Measurements from ENCODE around the gene OGFRL1. TPM values are rescaled to one million over a fixed set of nuclear protein-coding genes. Genes with fewer than 3 reads are reported as not detected.

Gene OGFRL1
- polyA plus RNA-seq, 4 donors: 0.22 to 6.8 (median 2.7) TPM

GRCh38 chr6:71309656-71310055 lies 21.0 kb downstream of the OGFRL1 start:
- FAIRE-seq (no peak), DNase-seq (no peak)
- H3K36me3 ChIP-seq (ENCODE audit: control insufficient read depth in 3 of 3, insufficient read depth in 2 of 3, low read depth in 1 of 3, low read length in 3 of 3): no peaks in the 10 kb centered on the region
- no peaks in the 10 kb centered on the region for H3K4me1 ChIP-seq (ENCODE audit: control insufficient read depth in 3 of 3, insufficient read depth in 2 of 3, low read depth in 1 of 3, low read length in 2 of 3)
- H3K27me3 ChIP-seq (ENCODE audit: control insufficient read depth in 3 of 3, insufficient read depth in 3 of 3, low read length in 3 of 3): no peaks in the 10 kb centered on the region
- 65 to 90% (median 69%) methylated on average over 2 of the region's 2 CpGs for WGBS, 3 donors
- H3K27ac ChIP-seq (ENCODE audit: low read depth in 1 of 3, low read length in 2 of 3): no peak overlapping the region
- H3K9me3 ChIP-seq (ENCODE audit: control insufficient read depth in 2 of 2, insufficient read depth in 1 of 2, low read depth in 1 of 2, low read length in 1 of 2): no peaks in the 10 kb centered on the region
- no peak overlapping the region for H3K4me3 ChIP-seq (ENCODE audit: low read depth in 1 of 3, low read length in 3 of 3)

GRCh38 chr6:71310261-71310660 lies 21.6 kb downstream of the OGFRL1 start:
- H3K27me3 ChIP-seq (ENCODE audit: control insufficient read depth in 3 of 3, insufficient read depth in 3 of 3, low read length in 3 of 3): no peaks in the 10 kb centered on the region
- FAIRE-seq (no peak), DNase-seq (no peak)
- H3K36me3 ChIP-seq (ENCODE audit: control insufficient read depth in 3 of 3, insufficient read depth in 2 of 3, low read depth in 1 of 3, low read length in 3 of 3): no peaks in the 10 kb centered on the region
- H3K4me1 ChIP-seq (ENCODE audit: control insufficient read depth in 3 of 3, insufficient read depth in 2 of 3, low read depth in 1 of 3, low read length in 2 of 3): no peaks in the 10 kb centered on the region
- WGBS, 3 donors: 26 to 63% (median 60%) methylated on average over 1 of the region's 1 CpG
- H3K4me3 ChIP-seq (ENCODE audit: low read depth in 1 of 3, low read length in 3 of 3): no peak overlapping the region
- H3K9me3 ChIP-seq (ENCODE audit: control insufficient read depth in 2 of 2, insufficient read depth in 1 of 2, low read depth in 1 of 2, low read length in 1 of 2): no peaks in the 10 kb centered on the region
- H3K27ac ChIP-seq (ENCODE audit: low read depth in 1 of 3, low read length in 2 of 3): no peak overlapping the region

- Histone ChIP-seq H3K4me3 (ENCODE audit: low read depth in 1 of 3, low read length in 3 of 3) (no peak overlapping the region), H3K4me1 (ENCODE audit: control insufficient read depth in 3 of 3, insufficient read depth in 2 of 3, low read depth in 1 of 3, low read length in 2 of 3) (no peaks in the 10 kb centered on the region), H3K36me3 (ENCODE audit: control insufficient read depth in 3 of 3, insufficient read depth in 2 of 3, low read depth in 1 of 3, low read length in 3 of 3) (no peaks in the 10 kb centered on the region), H3K27ac (ENCODE audit: low read depth in 1 of 3, low read length in 2 of 3) (no peak overlapping the region), H3K9me3 (ENCODE audit: control insufficient read depth in 2 of 2, insufficient read depth in 1 of 2, low read depth in 1 of 2, low read length in 1 of 2) (peaks cover 0 to under 1% of the 10 kb centered on the region in 2 donors), H3K27me3 (ENCODE audit: control insufficient read depth in 3 of 3, insufficient read depth in 3 of 3, low read length in 3 of 3) (no peaks in the 10 kb centered on the region)
- no peak for FAIRE-seq
- 79 to 88% (median 87%) methylated on average over 1 of the region's 1 CpG for WGBS, 3 donors
- DNase-seq: no peak
Measured at GRCh38 chr6:71312089-71312488, 23.5 kb downstream of the OGFRL1 start.

GRCh38 chr6:71317441-71317840 lies 28.8 kb downstream of the OGFRL1 start:
- Histone ChIP-seq H3K9me3 (ENCODE audit: control insufficient read depth in 2 of 2, insufficient read depth in 1 of 2, low read depth in 1 of 2, low read length in 1 of 2) (peaks cover 0 to 2% of the 10 kb centered on the region in 2 donors), H3K4me1 (ENCODE audit: control insufficient read depth in 3 of 3, insufficient read depth in 2 of 3, low read depth in 1 of 3, low read length in 2 of 3) (no peaks in the 10 kb centered on the region), H3K36me3 (ENCODE audit: control insufficient read depth in 3 of 3, insufficient read depth in 2 of 3, low read depth in 1 of 3, low read length in 3 of 3) (no peaks in the 10 kb centered on the region), H3K27me3 (ENCODE audit: control insufficient read depth in 3 of 3, insufficient read depth in 3 of 3, low read length in 3 of 3) (no peaks in the 10 kb centered on the region), H3K27ac (ENCODE audit: low read depth in 1 of 3, low read length in 2 of 3) (no peak overlapping the region), H3K4me3 (ENCODE audit: low read depth in 1 of 3, low read length in 3 of 3) (no peak overlapping the region)
- FAIRE-seq: no peak
- no peak for DNase-seq

GRCh38 chr6:71320041-71320440 lies 31.4 kb downstream of the OGFRL1 start:
- Histone ChIP-seq H3K9me3 (ENCODE audit: control insufficient read depth in 2 of 2, insufficient read depth in 1 of 2, low read depth in 1 of 2, low read length in 1 of 2) (peaks cover 0 to 2% of the 10 kb centered on the region in 2 donors), H3K4me1 (ENCODE audit: control insufficient read depth in 3 of 3, insufficient read depth in 2 of 3, low read depth in 1 of 3, low read length in 2 of 3) (no peaks in the 10 kb centered on the region), H3K4me3 (ENCODE audit: low read depth in 1 of 3, low read length in 3 of 3) (no peak overlapping the region), H3K27me3 (ENCODE audit: control insufficient read depth in 3 of 3, insufficient read depth in 3 of 3, low read length in 3 of 3) (no peaks in the 10 kb centered on the region), H3K27ac (ENCODE audit: low read depth in 1 of 3, low read length in 2 of 3) (no peak overlapping the region), H3K36me3 (ENCODE audit: control insufficient read depth in 3 of 3, insufficient read depth in 2 of 3, low read depth in 1 of 3, low read length in 3 of 3) (no peaks in the 10 kb centered on the region)
- WGBS, 3 donors: 50 to 63% (median 57%) methylated on average over 2 of the region's 2 CpGs
- FAIRE-seq (no peak), DNase-seq (no peak)

- FAIRE-seq (no peak), DNase-seq (no peak)
- Histone ChIP-seq H3K36me3 (ENCODE audit: control insufficient read depth in 3 of 3, insufficient read depth in 2 of 3, low read depth in 1 of 3, low read length in 3 of 3) (no peaks in the 10 kb centered on the region), H3K9me3 (ENCODE audit: control insufficient read depth in 2 of 2, insufficient read depth in 1 of 2, low read depth in 1 of 2, low read length in 1 of 2) (peaks cover 0 to 2% of the 10 kb centered on the region in 2 donors), H3K4me3 (ENCODE audit: low read depth in 1 of 3, low read length in 3 of 3) (no peak overlapping the region), H3K27me3 (ENCODE audit: control insufficient read depth in 3 of 3, insufficient read depth in 3 of 3, low read length in 3 of 3) (no peaks in the 10 kb centered on the region), H3K27ac (ENCODE audit: low read depth in 1 of 3, low read length in 2 of 3) (no peak overlapping the region), H3K4me1 (ENCODE audit: control insufficient read depth in 3 of 3, insufficient read depth in 2 of 3, low read depth in 1 of 3, low read length in 2 of 3) (no peaks in the 10 kb centered on the region)
Measured at GRCh38 chr6:71321314-71321713, 32.7 kb downstream of the OGFRL1 start.

- Histone ChIP-seq H3K27me3 (ENCODE audit: control insufficient read depth in 3 of 3, insufficient read depth in 3 of 3, low read length in 3 of 3) (no peaks in the 10 kb centered on the region), H3K4me1 (ENCODE audit: control insufficient read depth in 3 of 3, insufficient read depth in 2 of 3, low read depth in 1 of 3, low read length in 2 of 3) (no peaks in the 10 kb centered on the region), H3K36me3 (ENCODE audit: control insufficient read depth in 3 of 3, insufficient read depth in 2 of 3, low read depth in 1 of 3, low read length in 3 of 3) (no peaks in the 10 kb centered on the region), H3K9me3 (ENCODE audit: control insufficient read depth in 2 of 2, insufficient read depth in 1 of 2, low read depth in 1 of 2, low read length in 1 of 2) (no peaks in the 10 kb centered on the region), H3K4me3 (ENCODE audit: low read depth in 1 of 3, low read length in 3 of 3) (no peak overlapping the region), H3K27ac (ENCODE audit: low read depth in 1 of 3, low read length in 2 of 3) (no peak overlapping the region)
- FAIRE-seq: no peak
- 64 to 72% (median 69%) methylated on average over 5 of the region's 5 CpGs for WGBS, 3 donors
- DNase-seq: no peak
Measured at GRCh38 chr6:71324194-71324785, 35.7 kb downstream of the OGFRL1 start.

- no peak for DNase-seq
- Histone ChIP-seq H3K27ac (ENCODE audit: low read depth in 1 of 3, low read length in 2 of 3) (no peak overlapping the region), H3K4me1 (ENCODE audit: control insufficient read depth in 3 of 3, insufficient read depth in 2 of 3, low read depth in 1 of 3, low read length in 2 of 3) (no peaks in the 10 kb centered on the region), H3K9me3 (ENCODE audit: control insufficient read depth in 2 of 2, insufficient read depth in 1 of 2, low read depth in 1 of 2, low read length in 1 of 2) (no peaks in the 10 kb centered on the region), H3K27me3 (ENCODE audit: control insufficient read depth in 3 of 3, insufficient read depth in 3 of 3, low read length in 3 of 3) (no peaks in the 10 kb centered on the region), H3K36me3 (ENCODE audit: control insufficient read depth in 3 of 3, insufficient read depth in 2 of 3, low read depth in 1 of 3, low read length in 3 of 3) (no peaks in the 10 kb centered on the region), H3K4me3 (ENCODE audit: low read depth in 1 of 3, low read length in 3 of 3) (no peak overlapping the region)
- FAIRE-seq: no peak
Measured at GRCh38 chr6:71326611-71327010, 38.0 kb downstream of the OGFRL1 start.

- H3K9me3 ChIP-seq (ENCODE audit: control insufficient read depth in 2 of 2, insufficient read depth in 1 of 2, low read depth in 1 of 2, low read length in 1 of 2): no peaks in the 10 kb centered on the region
- H3K4me3 ChIP-seq (ENCODE audit: low read depth in 1 of 3, low read length in 3 of 3): no peak overlapping the region
- H3K27ac ChIP-seq (ENCODE audit: low read depth in 1 of 3, low read length in 2 of 3): no peak overlapping the region
- FAIRE-seq (no peak), DNase-seq (no peak)
- no peaks in the 10 kb centered on the region for H3K4me1 ChIP-seq (ENCODE audit: control insufficient read depth in 3 of 3, insufficient read depth in 2 of 3, low read depth in 1 of 3, low read length in 2 of 3)
- H3K36me3 ChIP-seq (ENCODE audit: control insufficient read depth in 3 of 3, insufficient read depth in 2 of 3, low read depth in 1 of 3, low read length in 3 of 3): no peaks in the 10 kb centered on the region
- WGBS, 3 donors: 80 to 93% (median 86%) methylated on average over 3 of the region's 3 CpGs
- H3K27me3 ChIP-seq (ENCODE audit: control insufficient read depth in 3 of 3, insufficient read depth in 3 of 3, low read length in 3 of 3): no peaks in the 10 kb centered on the region
Measured at GRCh38 chr6:71330501-71330900, 41.9 kb downstream of the OGFRL1 start.
